Psoas muscle (tissue), 8 donors: ENCODE data around the gene YAF2. TPM values are rescaled to one million over a fixed set of nuclear protein-coding genes. Genes with fewer than 3 reads are reported as not detected.

ENCODE experiments used
- ATAC-seq, 4 donors: fragments of 200-7000 bp; cut with Tn5 transposase; one replicate each; pipeline ENCODE4 v1.9.1; 2020; ENCODE audit warnings: moderate library complexity in 3 of 4, mild to moderate bottlenecking in 2 of 4
- DNase-seq, 2 donors: peaks; one replicate each; pipeline ENCODE4 v3.0.0-alpha.2; 2020
- H3K27ac ChIP-seq: fragments of 200-600 bp; one replicate; pipeline ENCODE4 v1.8.0; 2022
- H3K27me3 ChIP-seq, 3 donors: fragments of 200-600 bp in 1 of 3; one replicate each; pipeline versions ENCODE4 v1.6.1 to v1.8.0; 2013 to 2022; ENCODE audit warnings: low read length in 2 of 3, mild to moderate bottlenecking in 2 of 3, moderate library complexity in 1 of 3; ENCODE audit not compliant: insufficient read depth in 3 of 3
- H3K36me3 ChIP-seq, 2 donors: fragments of 200-600 bp in 1 of 2; one replicate each; pipeline versions ENCODE4 v1.6.1 to v1.8.0; 2013 to 2022; ENCODE audit warnings: low read depth in 1 of 2, mild to moderate bottlenecking in 1 of 2, moderate library complexity in 1 of 2; ENCODE audit not compliant: insufficient read depth in 1 of 2
- H3K4me1 ChIP-seq: fragments of 200-600 bp; one replicate; pipeline ENCODE4 v1.8.0; 2022
- H3K4me3 ChIP-seq: fragments of 200-600 bp; one replicate; pipeline ENCODE4 v1.8.0; 2022; ENCODE audit warnings: mild to moderate bottlenecking
- H3K9me3 ChIP-seq: fragments of 200-600 bp; one replicate; pipeline ENCODE4 v1.8.0; 2022
- WGBS, 3 donors: extraction: QIAGEN DNeasy Blood & Tissue Kit; methylation state at CpG; one replicate each; pipeline versions ENCODE4 v1.1.6 to v1.1.7; 2013; 5-methylcytosine and 5-hydroxymethylcytosine counted together
- intact Hi-C, 2 donors: fragments of 100-400 bp; cut with DNase I; formaldehyde crosslinking; loops; one replicate each; pipeline versions ENCODE4 v1.11.0 to v1.14.2; 2022
- polyA plus RNA-seq, 3 donors: library from polyadenylated mRNA; stranded (reverse); fragments of 200-250 nt; gene quantifications; one replicate each; pipeline ENCODE4 v1.2.3, GENCODE V29; 2013
- total RNA-seq, 4 donors: library from RNA; stranded (reverse); fragmentation: NEBNext Ultra II Directional in 2 of 4; extraction: Animal tissue kit (Norgen Biotek cat#: 25700) in 2 of 4; gene quantifications; one replicate each; pipeline versions ENCODE4 v1.2.1 to v1.2.4, GENCODE V29; 2021 to 2023
- TF ChIP-seq, protein P1 (sequence below): fragments of 200-600 bp; IDR thresholded peaks from one replicate; pipeline ENCODE4 v1.8.0; 2022; ENCODE audit warnings: antibody characterized with exemption
- donor health status: healthy with polysubstance abuse.
- donor health status: DM: no; HTN: no; CAD: no; lungs with moderate emphysema.
- donor health status: Bipolar disorder and iron deficiency.
- donor health status: healthy.
- donor health status: DM: yes; HTN: yes; CAD: no.
- donor health status: DM: no; HTN: no; CAD: no.
- donor health status: DM: no; HTN: no; CAD: no.
- donor health status: DM: yes; HTN: yes; CAD: no.

Gene YAF2
- total and polyA plus RNA-seq, 7 donors: 12.2 to 99.2 (median 50.9) TPM

DNA sequence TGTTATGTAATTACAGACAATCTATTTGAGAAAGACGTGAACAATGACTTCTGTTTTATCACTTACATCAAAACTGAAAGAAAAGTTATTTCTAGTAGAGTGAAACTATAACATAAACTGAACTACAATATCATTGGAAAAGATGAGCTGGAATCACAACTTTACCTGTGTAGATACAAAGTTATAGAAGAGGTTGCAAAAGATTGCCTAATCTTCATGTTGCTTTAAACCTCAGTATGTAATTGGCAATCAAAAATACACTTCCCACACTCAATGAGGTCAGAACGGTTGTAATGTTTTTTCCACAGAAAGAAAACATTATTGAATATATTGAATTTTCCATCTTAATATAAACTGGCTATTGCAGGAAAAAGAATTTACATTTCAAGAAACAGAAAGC is 55.7 kb downstream of the YAF2 start:
- TF ChIP-seq, protein P1, sequence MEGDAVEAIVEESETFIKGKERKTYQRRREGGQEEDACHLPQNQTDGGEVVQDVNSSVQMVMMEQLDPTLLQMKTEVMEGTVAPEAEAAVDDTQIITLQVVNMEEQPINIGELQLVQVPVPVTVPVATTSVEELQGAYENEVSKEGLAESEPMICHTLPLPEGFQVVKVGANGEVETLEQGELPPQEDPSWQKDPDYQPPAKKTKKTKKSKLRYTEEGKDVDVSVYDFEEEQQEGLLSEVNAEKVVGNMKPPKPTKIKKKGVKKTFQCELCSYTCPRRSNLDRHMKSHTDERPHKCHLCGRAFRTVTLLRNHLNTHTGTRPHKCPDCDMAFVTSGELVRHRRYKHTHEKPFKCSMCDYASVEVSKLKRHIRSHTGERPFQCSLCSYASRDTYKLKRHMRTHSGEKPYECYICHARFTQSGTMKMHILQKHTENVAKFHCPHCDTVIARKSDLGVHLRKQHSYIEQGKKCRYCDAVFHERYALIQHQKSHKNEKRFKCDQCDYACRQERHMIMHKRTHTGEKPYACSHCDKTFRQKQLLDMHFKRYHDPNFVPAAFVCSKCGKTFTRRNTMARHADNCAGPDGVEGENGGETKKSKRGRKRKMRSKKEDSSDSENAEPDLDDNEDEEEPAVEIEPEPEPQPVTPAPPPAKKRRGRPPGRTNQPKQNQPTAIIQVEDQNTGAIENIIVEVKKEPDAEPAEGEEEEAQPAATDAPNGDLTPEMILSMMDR: no peak
- no peak for DNase-seq
- WGBS, 3 donors: 65 to 72% (median 71%) methylated on average over 2 of the region's 2 CpGs
- no peaks in the 10 kb centered on the region for H3K9me3 ChIP-seq
- H3K4me1 ChIP-seq: peaks cover 18% of the 10 kb centered on the region
- no peak for ATAC-seq
- H3K4me3 ChIP-seq: no peak overlapping the region
- H3K27ac ChIP-seq: no peak overlapping the region
- H3K36me3 ChIP-seq: no peaks in the 10 kb centered on the region
- no peaks in the 10 kb centered on the region for H3K27me3 ChIP-seq
- intact Hi-C loops: no loop called here

DNA sequence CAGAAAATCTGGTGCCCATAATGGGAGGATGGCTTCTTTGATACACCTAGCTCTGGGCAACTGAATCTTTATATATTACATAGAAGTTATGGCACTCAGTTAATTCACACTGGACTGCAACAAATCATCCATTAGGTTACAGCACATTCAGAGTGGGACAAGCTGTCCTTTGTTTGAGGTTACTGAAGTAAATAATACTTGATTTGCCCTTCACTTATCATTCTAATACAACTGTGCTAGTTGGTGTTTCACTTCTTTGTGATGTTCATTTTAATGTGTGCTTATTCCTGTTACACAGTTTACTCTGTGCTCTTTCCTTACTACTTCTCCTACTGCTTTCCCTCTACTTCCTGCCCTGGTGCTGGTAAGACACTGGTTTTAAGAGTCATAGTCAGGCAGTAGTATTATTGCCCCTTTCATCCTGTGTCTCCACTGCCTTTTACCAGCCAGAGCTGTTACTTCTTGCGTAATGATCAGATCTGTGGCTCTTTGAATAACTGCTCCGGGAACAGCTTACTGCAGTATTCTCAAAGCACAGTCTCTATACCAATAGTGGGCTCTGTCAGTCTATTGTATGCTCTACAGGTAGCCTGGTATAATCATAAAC is 57.0 kb downstream of the YAF2 start:
- intact Hi-C loops: no loop called here
- no peaks in the 10 kb centered on the region for H3K27me3 ChIP-seq
- TF ChIP-seq, protein P1: no peak
- ATAC-seq (peak; percentile 20 to 78 (median 72)), DNase-seq (no peak)
- no peak overlapping the region for H3K27ac ChIP-seq
- H3K4me1 ChIP-seq: peaks cover 18% of the 10 kb centered on the region
- H3K4me3 ChIP-seq: no peak overlapping the region
- 70 to 73% (median 73%) methylated on average over 2 of the region's 2 CpGs for WGBS, 3 donors
- no peaks in the 10 kb centered on the region for H3K9me3 ChIP-seq
- no peaks in the 10 kb centered on the region for H3K36me3 ChIP-seq

DNA sequence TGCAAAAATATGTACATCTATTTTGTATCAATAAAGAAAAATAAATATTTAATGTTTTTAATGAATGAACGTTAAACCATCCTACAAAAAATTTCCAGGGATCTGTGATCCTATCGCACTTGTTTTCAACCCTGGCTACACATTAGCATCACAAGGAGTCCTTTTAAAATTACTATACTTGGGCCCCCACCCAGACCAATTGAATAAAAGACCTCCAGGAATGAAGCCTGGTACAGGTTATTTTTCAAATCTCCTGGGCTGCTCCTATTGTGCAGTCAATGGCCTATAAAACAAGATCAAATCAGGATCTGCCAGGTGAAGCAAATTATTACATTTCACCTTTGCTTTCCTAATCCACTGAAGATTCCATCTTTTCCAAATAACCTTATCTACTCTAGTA is 59.9 kb downstream of the YAF2 start:
- Histone ChIP-seq H3K27me3 (no peaks in the 10 kb centered on the region), H3K4me3 (no peak overlapping the region), H3K9me3 (no peaks in the 10 kb centered on the region), H3K36me3 (no peaks in the 10 kb centered on the region), H3K4me1 (peaks cover 7% of the 10 kb centered on the region), H3K27ac (no peak overlapping the region)
- TF ChIP-seq, protein P1: no peak
- ATAC-seq (no peak), DNase-seq (no peak)
- 86 to 94% (median 91%) methylated on average over 2 of the region's 2 CpGs for WGBS, 3 donors
- intact Hi-C loops: no loop called here

DNA sequence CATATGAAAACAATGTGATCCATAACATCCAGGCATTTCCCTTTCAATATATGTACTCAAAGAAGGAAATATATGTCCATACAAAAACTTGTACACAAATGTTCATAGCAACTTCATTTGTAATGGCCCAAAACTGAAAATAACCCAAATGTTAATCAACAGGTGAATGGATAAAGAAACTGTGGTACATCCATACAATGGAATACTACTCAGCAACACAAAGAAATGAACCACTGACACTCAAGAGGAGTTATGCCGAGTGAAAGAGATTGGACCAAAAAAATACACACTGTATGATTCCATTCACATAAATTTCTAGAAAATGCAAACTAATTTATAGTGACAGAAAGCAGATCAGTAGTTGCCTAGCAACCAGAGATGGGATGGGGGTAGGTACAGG is 63.1 kb downstream of the YAF2 start:
- intact Hi-C loops: no loop called here
- TF ChIP-seq, protein P1: no peak
- WGBS, 3 donors: 95 to 100% (median 96%) methylated on average over 1 of the region's 1 CpG

DNA sequence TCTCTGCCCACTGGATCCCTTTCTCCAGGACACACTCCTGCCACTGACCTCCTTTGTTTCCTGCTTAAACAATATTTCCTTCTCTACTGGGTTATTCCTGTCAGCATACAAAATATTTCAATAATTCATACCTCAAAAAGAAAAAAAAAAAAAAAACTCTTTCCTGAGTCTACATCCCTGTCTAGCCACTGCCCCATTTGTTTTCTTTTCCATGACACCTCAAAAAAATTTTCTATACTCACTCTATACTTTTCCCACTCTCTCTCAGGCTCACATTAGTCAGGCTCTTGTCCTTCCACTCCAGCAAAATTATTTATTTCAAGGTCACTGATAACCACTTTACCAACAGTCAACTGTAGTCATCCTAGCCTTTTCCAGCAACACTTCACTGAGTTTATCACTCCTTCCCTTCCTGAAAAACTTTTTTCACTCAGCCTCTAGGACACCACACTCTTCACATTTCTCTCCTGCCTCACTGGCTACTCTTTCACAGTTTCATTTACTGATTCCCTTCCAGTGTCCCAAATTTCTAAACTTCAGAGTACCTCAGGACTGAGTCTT is 64.0 kb downstream of the YAF2 start:
- peaks cover 0 to 4% of the 10 kb centered on the region in 2 donors for H3K36me3 ChIP-seq
- TF ChIP-seq, protein P1: no peak
- H3K27me3 ChIP-seq: no peaks in the 10 kb centered on the region
- no peaks in the 10 kb centered on the region for H3K4me1 ChIP-seq
- intact Hi-C loops: no loop called here
- H3K4me3 ChIP-seq: no peak overlapping the region
- DNase-seq (no peak), ATAC-seq (peak in 1 of 4 donors; percentile 15)
- H3K27ac ChIP-seq: no peak overlapping the region
- H3K9me3 ChIP-seq: no peaks in the 10 kb centered on the region

More for the DNA sequence above, 63.1 kb downstream of the YAF2 start:
- Histone ChIP-seq H3K36me3 (peaks cover 0 to 4% of the 10 kb centered on the region in 2 donors), H3K4me1 (no peaks in the 10 kb centered on the region), H3K4me3 (no peak overlapping the region), H3K27me3 (no peaks in the 10 kb centered on the region), H3K9me3 (no peaks in the 10 kb centered on the region), H3K27ac (no peak overlapping the region)
- ATAC-seq: no peak
- DNase-seq: no peak
